Stimulated activated CD8-positive, alpha-beta memory T cell treated with anti-CD3 and anti-CD28 coated beads, Interleukin-4, amount 100 ng/mL, for 24 hours (primary cell): ENCODE data around the gene PLIN4.

ENCODE experiments used
- DNase-seq: peaks from one replicate; pipeline ENCODE4 v3.0.0-alpha.2; 2020; ENCODE audit warnings: low read depth

The PLIN4 gene

DNA sequence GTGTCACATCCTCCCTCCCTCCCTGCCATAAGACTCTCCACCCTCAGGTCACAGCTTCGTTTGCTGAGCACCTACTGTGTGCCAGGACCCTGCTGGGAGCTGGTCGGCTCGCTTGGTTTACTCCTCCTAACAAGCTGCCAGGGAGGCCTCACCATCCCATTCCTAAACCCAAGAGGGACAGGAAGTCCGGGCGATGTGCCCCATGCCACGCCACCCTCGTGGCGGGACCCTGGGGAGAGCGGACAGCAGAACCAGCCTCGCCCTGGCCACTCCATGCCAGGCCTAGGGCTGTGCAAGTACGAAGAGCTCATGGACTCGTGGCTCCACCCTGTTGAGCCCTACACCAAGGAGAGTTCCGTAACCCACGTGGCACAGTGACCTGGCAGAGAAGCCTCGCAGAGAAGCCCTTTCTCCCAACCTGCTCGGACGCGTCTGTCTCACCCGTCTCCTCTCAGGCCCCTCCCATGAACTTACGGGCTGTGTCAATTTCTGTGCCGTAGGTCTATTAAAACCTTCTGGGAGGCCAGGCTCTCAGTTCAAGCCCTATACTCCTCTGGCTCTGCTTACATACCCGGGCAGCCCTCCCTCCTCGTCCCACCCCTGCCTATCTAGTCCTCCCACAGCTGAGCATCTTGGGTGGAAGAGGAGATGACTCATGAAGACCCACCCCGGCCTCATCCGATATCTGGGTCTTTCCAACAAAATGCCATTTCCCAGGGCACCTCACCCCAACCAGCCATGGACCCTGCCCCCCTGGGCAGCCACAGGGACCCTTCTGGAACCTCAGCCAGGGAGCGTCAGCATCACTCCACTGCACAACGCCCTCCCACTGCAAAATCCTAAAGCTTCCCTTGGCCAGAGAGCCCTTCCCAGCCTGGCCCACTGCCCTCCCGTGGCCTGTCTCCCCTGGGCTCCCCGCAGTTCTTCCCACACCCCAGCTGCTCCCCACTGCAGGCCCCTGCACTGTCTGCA, 63.3 kb downstream of the PLIN4 start:
- no peak for DNase-seq

GRCh38 chr19:4453232-4454179, 64.8 kb downstream of the PLIN4 start:
- DNase-seq: no peak

- DNase-seq: no peak
These were observed 65.9 kb downstream of the PLIN4 start for GRCh38 chr19:4452230-4452990.
